ENCODE data around the gene ATP5PO. TPM values are rescaled to one million over a fixed set of nuclear protein-coding genes. Genes with fewer than 3 reads are reported as not detected.

Gene ATP5PO
- total and polyA plus RNA-seq, 2 of the 13 experiments (the other 11 are each of a cell fraction or from before 2014, with no cell fraction given), result 256 to 297 TPM

DNA sequence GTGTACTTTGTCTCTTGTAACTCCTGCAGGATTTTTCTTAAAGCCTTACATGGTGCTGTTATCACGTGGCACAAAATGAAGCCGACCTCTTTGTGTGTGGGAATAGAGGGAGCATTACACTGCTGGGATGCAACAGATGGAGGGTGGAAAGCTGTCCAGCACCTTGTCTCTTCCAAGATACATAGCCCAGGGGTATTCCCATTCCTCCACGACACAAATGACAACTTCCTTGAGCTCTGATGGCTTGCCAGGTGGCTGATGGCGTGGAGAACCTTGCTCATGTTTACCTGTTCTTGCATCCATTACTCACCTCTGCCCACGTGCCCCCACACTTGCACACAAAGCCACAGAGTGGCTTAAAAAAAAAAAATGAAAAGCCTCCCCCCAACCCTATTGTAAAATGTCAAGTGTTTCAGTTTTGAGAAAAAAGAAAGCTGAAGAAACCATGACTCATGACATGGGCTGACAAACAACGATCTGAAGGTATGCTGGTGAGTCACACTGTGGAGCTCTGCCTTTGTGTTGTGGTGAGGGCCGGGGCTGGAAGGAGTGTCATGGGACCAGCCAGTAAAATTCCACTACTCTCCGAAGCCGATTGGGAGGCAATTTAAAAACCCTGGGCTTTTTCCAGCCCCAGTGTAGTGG, 32.0 kb upstream of the ATP5PO start (continued):
- TF ChIP-seq FOXA1 (IDR thresholded peaks at IDR 0.05) (no peak), FOXA1 (CRISPR knock-in tag; IDR thresholded peaks at IDR 0.05) (peak; percentile 22; the same call in 1 of the 2 replicates), MIER3 (CRISPR knock-in tag; IDR thresholded peaks at IDR 0.05; ENCODE audit: borderline replicate concordance) (0 out of 2 replicates have a peak, but pooled peaks have one; percentile 43), KAT8 (CRISPR knock-in tag; IDR thresholded peaks at IDR 0.05) (peak; percentile 41), ZSCAN9 (CRISPR knock-in tag; IDR thresholded peaks at IDR 0.05; ENCODE audit: borderline replicate concordance) (peak; percentile 44; the same call in 1 of the 2 replicates), NFE2L2 (IDR thresholded peaks at IDR 0.05; ENCODE audit: low read length) (0 out of 2 replicates have a peak, but pooled peaks have one; percentile 30), ZNF207 (IDR thresholded peaks at IDR 0.05; ENCODE audit: borderline replicate concordance) (no peak), ZNF557 (CRISPR knock-in tag; IDR thresholded peaks at IDR 0.05) (no peak), KDM6A (CRISPR knock-in tag; IDR thresholded peaks at IDR 0.05; ENCODE audit: low read depth) (peak; percentile 12; the same call in 1 of the 2 replicates), ZFY (CRISPR knock-in tag; IDR thresholded peaks at IDR 0.05) (peak; percentile 16; the same call in 1 of the 2 replicates), SNAPC2 (CRISPR knock-in tag; IDR thresholded peaks at IDR 0.05) (no peak), MAFF (IDR thresholded peaks at IDR 0.05; ENCODE audit: low read depth, low read length) (peak; percentile 53), JUN (CRISPR knock-in tag; IDR thresholded peaks at IDR 0.05) (0 out of 2 replicates have a peak, but pooled peaks have one; percentile 35), TGIF2 (CRISPR knock-in tag; IDR thresholded peaks at IDR 0.05) (peak; percentile 14; the same call in 1 of the 2 replicates), ASH2L (IDR thresholded peaks at IDR 0.05; ENCODE audit: insufficient read length, low read depth, low read length) (peak; percentile 46), TAF1 (CRISPR knock-in tag; IDR thresholded peaks at IDR 0.05) (0 out of 2 replicates have a peak, but pooled peaks have one; percentile 17), KAT7 (CRISPR knock-in tag; IDR thresholded peaks at IDR 0.05; ENCODE audit: borderline replicate concordance) (no peak), ZBTB7B (CRISPR knock-in tag; IDR thresholded peaks at IDR 0.05) (no peak), MED1 (CRISPR knock-in tag; IDR thresholded peaks at IDR 0.05) (peak; percentile 62; the same call in 1 of the 2 replicates), ZNF501 (CRISPR knock-in tag; IDR thresholded peaks at IDR 0.05) (peak; percentile 67; the same call in 1 of the 2 replicates)
- TF ChIP-seq, protein P1, sequence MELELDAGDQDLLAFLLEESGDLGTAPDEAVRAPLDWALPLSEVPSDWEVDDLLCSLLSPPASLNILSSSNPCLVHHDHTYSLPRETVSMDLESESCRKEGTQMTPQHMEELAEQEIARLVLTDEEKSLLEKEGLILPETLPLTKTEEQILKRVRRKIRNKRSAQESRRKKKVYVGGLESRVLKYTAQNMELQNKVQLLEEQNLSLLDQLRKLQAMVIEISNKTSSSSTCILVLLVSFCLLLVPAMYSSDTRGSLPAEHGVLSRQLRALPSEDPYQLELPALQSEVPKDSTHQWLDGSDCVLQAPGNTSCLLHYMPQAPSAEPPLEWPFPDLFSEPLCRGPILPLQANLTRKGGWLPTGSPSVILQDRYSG (CRISPR knock-in tag; IDR thresholded peaks at IDR 0.05), result no peak
- TF ChIP-seq, protein P2, sequence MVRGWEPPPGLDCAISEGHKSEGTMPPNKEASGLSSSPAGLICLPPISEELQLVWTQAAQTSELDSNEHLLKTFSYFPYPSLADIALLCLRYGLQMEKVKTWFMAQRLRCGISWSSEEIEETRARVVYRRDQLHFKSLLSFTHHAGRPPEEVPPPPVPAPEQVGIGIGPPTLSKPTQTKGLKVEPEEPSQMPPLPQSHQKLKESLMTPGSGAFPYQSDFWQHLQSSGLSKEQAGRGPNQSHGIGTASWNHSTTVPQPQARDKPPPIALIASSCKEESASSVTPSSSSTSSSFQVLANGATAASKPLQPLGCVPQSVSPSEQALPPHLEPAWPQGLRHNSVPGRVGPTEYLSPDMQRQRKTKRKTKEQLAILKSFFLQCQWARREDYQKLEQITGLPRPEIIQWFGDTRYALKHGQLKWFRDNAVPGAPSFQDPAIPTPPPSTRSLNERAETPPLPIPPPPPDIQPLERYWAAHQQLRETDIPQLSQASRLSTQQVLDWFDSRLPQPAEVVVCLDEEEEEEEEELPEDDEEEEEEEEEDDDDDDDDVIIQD (CRISPR knock-in tag; IDR thresholded peaks at IDR 0.05; ENCODE audit: low read depth), result peak; percentile 44; the same call in 1 of the 2 replicates
- TF ChIP-seq, protein P3, sequence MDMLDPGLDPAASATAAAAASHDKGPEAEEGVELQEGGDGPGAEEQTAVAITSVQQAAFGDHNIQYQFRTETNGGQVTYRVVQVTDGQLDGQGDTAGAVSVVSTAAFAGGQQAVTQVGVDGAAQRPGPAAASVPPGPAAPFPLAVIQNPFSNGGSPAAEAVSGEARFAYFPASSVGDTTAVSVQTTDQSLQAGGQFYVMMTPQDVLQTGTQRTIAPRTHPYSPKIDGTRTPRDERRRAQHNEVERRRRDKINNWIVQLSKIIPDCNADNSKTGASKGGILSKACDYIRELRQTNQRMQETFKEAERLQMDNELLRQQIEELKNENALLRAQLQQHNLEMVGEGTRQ (IDR thresholded peaks at IDR 0.05; ENCODE audit: low read depth, low read length), result no peak
- TF ChIP-seq, protein P3 (CRISPR knock-in tag; IDR thresholded peaks at IDR 0.05; ENCODE audit: borderline replicate concordance), result peak; percentile 41; the same call in 1 of the 2 replicates
- TF ChIP-seq, protein P4, sequence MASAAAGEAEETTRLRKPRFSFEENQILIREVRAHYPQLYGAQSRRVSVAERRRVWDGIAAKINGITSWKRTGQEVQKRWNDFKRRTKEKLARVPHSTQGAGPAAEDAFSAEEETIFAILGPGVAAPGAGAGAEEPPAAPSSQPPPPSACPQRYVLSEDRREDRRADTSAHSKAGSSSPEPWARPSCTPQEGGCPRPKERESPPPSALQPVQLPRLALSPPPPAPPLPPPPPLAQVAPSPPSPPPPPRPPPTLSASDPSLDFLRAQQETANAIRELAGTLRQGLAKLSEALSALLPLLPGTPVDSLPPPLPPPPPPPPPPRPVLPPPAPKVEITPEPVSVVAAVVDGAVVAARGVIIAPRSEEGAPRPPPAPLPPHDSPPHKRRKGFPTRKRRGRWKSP (CRISPR knock-in tag; IDR thresholded peaks at IDR 0.05), result 0 out of 2 replicates have a peak, but pooled peaks have one; percentile 18
